NB4 (cell line): Measurements from ENCODE around the gene APCDD1L.

ENCODE experiments used
- POLR2A ChIP-seq: IDR thresholded peaks from 2 replicates; pipeline ENCODE4 v1.6.1; 2011; ENCODE audit warnings: mild to moderate bottlenecking; ENCODE audit not compliant: insufficient read length; ENCODE audit errors: extremely low read depth
- TF ChIP-seq, protein P1 (sequence below): IDR thresholded peaks from one replicate; pipeline ENCODE4 v1.5.1; 2012; ENCODE audit warnings: low read depth, low read length

GRCh38 chr20:58461104-58461503 is 54.1 kb downstream of the APCDD1L start:
- TF ChIP-seq, protein P1, sequence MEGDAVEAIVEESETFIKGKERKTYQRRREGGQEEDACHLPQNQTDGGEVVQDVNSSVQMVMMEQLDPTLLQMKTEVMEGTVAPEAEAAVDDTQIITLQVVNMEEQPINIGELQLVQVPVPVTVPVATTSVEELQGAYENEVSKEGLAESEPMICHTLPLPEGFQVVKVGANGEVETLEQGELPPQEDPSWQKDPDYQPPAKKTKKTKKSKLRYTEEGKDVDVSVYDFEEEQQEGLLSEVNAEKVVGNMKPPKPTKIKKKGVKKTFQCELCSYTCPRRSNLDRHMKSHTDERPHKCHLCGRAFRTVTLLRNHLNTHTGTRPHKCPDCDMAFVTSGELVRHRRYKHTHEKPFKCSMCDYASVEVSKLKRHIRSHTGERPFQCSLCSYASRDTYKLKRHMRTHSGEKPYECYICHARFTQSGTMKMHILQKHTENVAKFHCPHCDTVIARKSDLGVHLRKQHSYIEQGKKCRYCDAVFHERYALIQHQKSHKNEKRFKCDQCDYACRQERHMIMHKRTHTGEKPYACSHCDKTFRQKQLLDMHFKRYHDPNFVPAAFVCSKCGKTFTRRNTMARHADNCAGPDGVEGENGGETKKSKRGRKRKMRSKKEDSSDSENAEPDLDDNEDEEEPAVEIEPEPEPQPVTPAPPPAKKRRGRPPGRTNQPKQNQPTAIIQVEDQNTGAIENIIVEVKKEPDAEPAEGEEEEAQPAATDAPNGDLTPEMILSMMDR: no peak
- no peak for TF ChIP-seq POLR2A
